Skeletal muscle satellite cell (primary cell): ENCODE data around the gene TMEM233. TPM values are rescaled to one million over a fixed set of nuclear protein-coding genes. Genes with fewer than 3 reads are reported as not detected.

Experiments used
- H3K27me3 ChIP-seq: 2 replicates; pipeline ENCODE4 v1.7.0; 2013; ENCODE audit warnings: low read length; ENCODE audit not compliant: control insufficient read depth, insufficient read depth
- H3K36me3 ChIP-seq: 2 replicates; pipeline ENCODE4 v1.7.0; 2013; ENCODE audit warnings: mild to moderate bottlenecking, control low read depth, low read length; ENCODE audit not compliant: insufficient read depth
- H3K4me1 ChIP-seq: 2 replicates; pipeline ENCODE4 v1.7.0; 2013; ENCODE audit warnings: low read length; ENCODE audit not compliant: control insufficient read depth, insufficient read depth
- H3K4me2 ChIP-seq: 2 replicates; pipeline ENCODE4 v1.7.0; 2013; ENCODE audit warnings: mild to moderate bottlenecking, low read length
- H3K4me3 ChIP-seq: 2 replicates; pipeline ENCODE4 v1.7.0; 2013; ENCODE audit warnings: low read length
- H3K9ac ChIP-seq: 2 replicates; pipeline ENCODE4 v1.7.0; 2013; ENCODE audit warnings: mild to moderate bottlenecking, low read depth, low read length, moderate library complexity
- H3K9me3 ChIP-seq: replicated peaks from 2 replicates; pipeline ENCODE4 v1.7.0; 2013; ENCODE audit warnings: mild to moderate bottlenecking, control low read depth, low read length
- total RNA-seq: library from RNA; depleted of rRNA; stranded (reverse); fragments of >200 nt; gene quantifications from 2 replicates; pipeline ENCODE4 v1.2.3, GENCODE V29; 2012; rRNA removed

Gene TMEM233
- 6.1 and 7.6 TPM in 2 replicates for total RNA-seq

DNA sequence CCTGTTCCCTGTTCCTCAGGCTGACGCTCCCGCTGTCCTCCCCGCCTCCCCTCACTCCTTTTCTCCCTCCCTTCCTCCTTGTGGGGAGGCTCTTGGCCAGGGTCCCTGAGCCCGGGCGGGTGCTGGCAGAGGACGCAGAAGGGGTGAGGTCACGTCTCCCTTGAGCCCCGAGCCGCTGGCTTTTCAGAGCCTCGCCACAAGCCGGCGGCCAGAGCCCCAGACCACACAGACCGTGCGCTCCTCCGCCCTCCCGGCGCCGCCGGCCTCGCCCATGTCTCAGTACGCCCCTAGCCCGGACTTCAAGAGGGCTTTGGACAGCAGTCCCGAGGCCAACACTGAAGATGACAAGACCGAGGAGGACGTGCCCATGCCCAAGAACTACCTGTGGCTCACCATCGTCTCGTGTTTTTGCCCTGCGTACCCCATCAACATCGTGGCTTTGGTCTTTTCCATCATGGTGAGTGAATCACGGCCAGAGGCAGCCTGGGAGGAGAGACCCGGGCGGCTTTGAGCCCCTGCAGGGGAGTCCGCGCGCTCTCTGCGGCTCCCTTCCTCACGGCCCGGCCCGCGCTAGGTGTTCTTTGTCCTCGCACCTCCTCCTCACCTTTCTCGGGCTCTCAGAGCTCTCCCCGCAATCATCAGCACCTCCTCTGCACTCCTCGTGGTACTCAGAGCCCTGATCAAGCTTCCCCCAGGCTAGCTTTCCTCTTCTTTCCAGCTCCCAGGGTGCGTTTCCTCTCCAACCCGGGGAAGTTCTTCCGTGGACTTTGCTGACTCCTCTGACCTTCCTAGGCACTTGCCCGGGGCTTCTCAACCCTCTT is at the start of gene TMEM233:
TSS of gene TMEM233 (plus strand) at position 197 of the 821 bp plus-strand sequence. CDS start at position 272, 75 bp downstream.
- Histone ChIP-seq H3K9ac (peak within 1 kb of the TSS; percentile 93), H3K9me3 (no peaks in the 10 kb centered on the region), H3K4me1 (peaks cover 42% of the 10 kb centered on the region), H3K4me3 (peak within 1 kb of the TSS; percentile 85), H3K27me3 (no peaks in the 10 kb centered on the region), H3K36me3 (peaks cover 13% of the 10 kb centered on the region), H3K4me2 (peak within 1 kb of the TSS; percentile 89)

DNA sequence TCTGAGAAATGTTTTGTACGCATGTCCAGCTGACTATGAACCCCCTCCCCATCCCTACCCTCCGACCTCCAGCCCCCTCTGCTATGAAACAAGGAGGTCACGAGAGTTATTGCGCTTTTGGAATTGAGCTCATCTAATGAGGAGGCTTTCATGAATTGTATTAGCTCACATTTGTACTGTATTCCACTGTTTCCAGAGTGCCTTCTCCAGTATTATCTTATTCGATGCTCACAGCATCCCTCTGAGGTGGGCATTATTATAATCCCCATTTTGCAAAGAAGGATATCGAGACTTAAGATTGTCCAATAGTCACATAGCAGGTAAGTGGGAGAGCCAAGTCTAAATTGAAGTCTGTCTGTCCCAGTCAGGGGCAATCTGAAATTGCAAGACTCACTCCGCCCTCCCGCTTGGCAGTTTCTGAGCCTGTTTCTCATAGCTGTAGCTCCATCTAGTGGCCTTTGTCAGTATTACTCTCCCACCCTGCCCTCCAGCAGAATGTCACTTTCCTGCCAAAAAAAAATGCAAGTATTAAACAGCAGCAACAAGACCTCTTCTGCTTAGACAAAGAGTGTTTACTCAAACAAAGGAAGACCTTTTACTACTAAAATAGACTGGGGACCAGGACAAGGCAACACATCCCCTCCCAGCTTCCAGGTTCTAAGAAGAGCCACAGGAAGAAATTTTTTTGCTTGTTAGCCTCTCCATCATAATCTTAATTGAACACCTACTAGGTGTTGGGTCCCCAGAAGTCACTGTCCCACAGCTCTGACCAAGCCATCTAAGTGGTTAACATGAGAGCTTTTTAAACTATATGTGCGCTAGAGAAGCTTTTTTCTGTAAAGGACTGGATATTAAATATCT is 48.6 kb upstream of the TMEM233 start:
- no peaks in the 10 kb centered on the region for H3K27me3 ChIP-seq
- no peaks in the 10 kb centered on the region for H3K4me1 ChIP-seq
- H3K9me3 ChIP-seq, result no peaks in the 10 kb centered on the region
- H3K4me2 ChIP-seq, result no peak overlapping the region
- H3K36me3 ChIP-seq, result no peaks in the 10 kb centered on the region
- no peak overlapping the region for H3K4me3 ChIP-seq
- no peak overlapping the region for H3K9ac ChIP-seq

DNA sequence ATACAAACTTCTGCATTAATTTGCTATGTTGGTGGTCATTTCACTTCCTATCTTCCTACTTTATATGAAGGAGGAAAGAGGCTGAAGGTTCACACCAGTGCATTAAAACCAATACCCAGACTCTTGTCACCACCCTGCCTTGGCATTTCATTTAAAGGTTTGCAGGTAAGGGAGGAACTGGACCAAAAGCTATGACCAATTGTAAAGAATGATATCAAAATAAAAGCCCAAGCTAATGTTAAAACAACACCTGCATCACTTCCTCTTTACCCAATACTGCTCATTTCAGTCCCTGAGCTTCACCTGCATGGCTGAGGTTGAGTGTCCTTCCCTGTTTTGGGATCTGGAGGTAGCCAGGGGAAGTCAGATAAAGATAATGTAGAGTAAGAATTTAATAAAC is 47.2 kb upstream of the TMEM233 start:
- Histone ChIP-seq H3K4me1 (no peaks in the 10 kb centered on the region), H3K9ac (no peak overlapping the region), H3K4me2 (no peak overlapping the region), H3K4me3 (no peak overlapping the region), H3K27me3 (no peaks in the 10 kb centered on the region), H3K36me3 (no peaks in the 10 kb centered on the region), H3K9me3 (no peaks in the 10 kb centered on the region)

GRCh38 chr12:119547001-119547400 is 46.6 kb upstream of the TMEM233 start:
- H3K4me3 ChIP-seq, result no peak overlapping the region
- H3K4me1 ChIP-seq, result no peaks in the 10 kb centered on the region
- no peak overlapping the region for H3K4me2 ChIP-seq
- H3K9ac ChIP-seq, result no peak overlapping the region
- H3K27me3 ChIP-seq, result no peaks in the 10 kb centered on the region
- H3K36me3 ChIP-seq, result no peaks in the 10 kb centered on the region
- H3K9me3 ChIP-seq, result no peaks in the 10 kb centered on the region

- H3K9ac ChIP-seq, result no peak overlapping the region
- H3K4me1 ChIP-seq, result peaks cover 5% of the 10 kb centered on the region
- no peak overlapping the region for H3K4me2 ChIP-seq
- H3K27me3 ChIP-seq, result peaks cover 4% of the 10 kb centered on the region
- no peaks in the 10 kb centered on the region for H3K36me3 ChIP-seq
- H3K9me3 ChIP-seq, result no peaks in the 10 kb centered on the region
- H3K4me3 ChIP-seq, result no peak overlapping the region
Observed at GRCh38 chr12:119556854-119557253, 36.7 kb upstream of the TMEM233 start.

GRCh38 chr12:119565404-119565803 is 28.2 kb upstream of the TMEM233 start:
- Histone ChIP-seq H3K9me3 (no peaks in the 10 kb centered on the region), H3K27me3 (no peaks in the 10 kb centered on the region), H3K4me3 (no peak overlapping the region), H3K9ac (no peak overlapping the region), H3K4me1 (no peaks in the 10 kb centered on the region), H3K4me2 (no peak overlapping the region), H3K36me3 (no peaks in the 10 kb centered on the region)

DNA sequence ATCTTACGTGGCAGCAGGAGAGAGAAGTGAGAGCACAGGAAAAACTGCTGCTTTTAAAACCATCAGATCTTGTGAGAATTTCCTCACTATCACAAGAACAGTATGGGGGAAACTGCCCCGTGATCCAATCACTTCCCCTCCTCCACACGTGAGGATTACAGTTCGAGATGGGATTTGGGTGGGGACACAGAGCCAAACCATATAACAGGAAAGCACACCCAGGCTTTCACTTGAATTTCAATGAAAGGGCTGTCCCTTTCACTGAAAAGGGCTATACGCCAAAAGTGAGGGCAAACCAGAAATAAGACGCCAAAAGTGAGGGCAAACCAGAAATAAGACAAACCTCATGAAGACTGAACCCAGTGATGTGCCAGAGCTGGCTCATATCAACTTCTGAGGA is 22.8 kb upstream of the TMEM233 start:
- Histone ChIP-seq H3K4me3 (no peak overlapping the region), H3K4me1 (peaks cover 9% of the 10 kb centered on the region), H3K9me3 (no peaks in the 10 kb centered on the region), H3K9ac (no peak overlapping the region), H3K36me3 (no peaks in the 10 kb centered on the region), H3K27me3 (no peaks in the 10 kb centered on the region), H3K4me2 (no peak overlapping the region)

DNA sequence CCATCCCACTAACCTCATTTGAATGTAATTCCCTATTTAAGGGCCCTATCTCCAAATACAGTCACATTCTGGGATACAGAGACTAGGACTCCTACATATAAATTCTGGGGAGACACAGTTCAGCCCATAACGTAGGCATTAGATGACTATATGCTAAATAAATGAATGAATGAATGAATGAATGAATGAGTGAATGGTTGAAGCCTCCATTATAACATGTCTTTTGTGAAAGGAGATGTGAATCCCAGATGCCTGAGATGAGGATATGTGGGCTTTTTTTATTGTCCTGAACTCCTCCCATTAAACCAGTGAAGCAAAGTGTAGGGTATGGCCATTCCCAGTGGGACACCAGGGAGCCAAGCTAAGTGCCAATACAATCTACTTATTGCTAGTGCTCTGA is 20.5 kb upstream of the TMEM233 start:
- no peaks in the 10 kb centered on the region for H3K36me3 ChIP-seq
- peaks cover 22% of the 10 kb centered on the region for H3K4me1 ChIP-seq
- H3K4me3 ChIP-seq, result no peak overlapping the region
- no peaks in the 10 kb centered on the region for H3K9me3 ChIP-seq
- H3K4me2 ChIP-seq, result no peak overlapping the region
- H3K27me3 ChIP-seq, result no peaks in the 10 kb centered on the region
- no peak overlapping the region for H3K9ac ChIP-seq

DNA sequence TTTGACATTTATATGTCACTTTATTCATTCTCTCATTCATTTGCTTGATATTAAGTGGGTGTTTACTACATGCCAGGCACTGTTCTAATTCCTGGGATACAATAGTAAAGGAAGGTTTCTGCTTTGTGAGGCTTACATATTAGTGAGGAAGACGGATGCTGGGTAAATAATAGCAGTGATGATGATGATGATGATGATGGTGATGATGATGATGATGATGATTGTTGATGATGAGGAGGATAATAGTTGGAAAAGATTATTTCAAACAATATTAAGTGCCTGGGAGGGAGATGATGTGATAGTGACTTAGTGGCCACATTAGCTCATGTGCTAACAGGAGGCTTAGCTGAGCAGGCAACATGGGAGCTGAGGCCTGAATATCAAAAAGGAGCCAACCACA is 19.3 kb upstream of the TMEM233 start:
- Histone ChIP-seq H3K4me3 (no peak overlapping the region), H3K4me2 (no peak overlapping the region), H3K9ac (no peak overlapping the region), H3K9me3 (no peaks in the 10 kb centered on the region), H3K27me3 (no peaks in the 10 kb centered on the region), H3K36me3 (no peaks in the 10 kb centered on the region), H3K4me1 (peaks cover 28% of the 10 kb centered on the region)

- Histone ChIP-seq H3K9me3 (no peaks in the 10 kb centered on the region), H3K9ac (no peak overlapping the region), H3K4me2 (no peak overlapping the region), H3K27me3 (no peaks in the 10 kb centered on the region), H3K4me1 (peaks cover 28% of the 10 kb centered on the region), H3K36me3 (no peaks in the 10 kb centered on the region), H3K4me3 (no peak overlapping the region)
Observed at GRCh38 chr12:119576118-119576810, 17.3 kb upstream of the TMEM233 start.

GRCh38 chr12:119576915-119577314 is 16.7 kb upstream of the TMEM233 start:
- Histone ChIP-seq H3K9me3 (no peaks in the 10 kb centered on the region), H3K4me1 (peaks cover 28% of the 10 kb centered on the region), H3K27me3 (no peaks in the 10 kb centered on the region), H3K4me3 (no peak overlapping the region), H3K4me2 (no peak overlapping the region), H3K36me3 (no peaks in the 10 kb centered on the region), H3K9ac (no peak overlapping the region)
